K562 (cell line): Measurements from ENCODE around the gene GALK2. TPM values are rescaled to one million over a fixed set of nuclear protein-coding genes. Genes with fewer than 3 reads are reported as not detected.

Source experiments
- ATAC-seq: fragments of 200-7000 bp; cut with Tn5 transposase; 3 replicates; pipeline ENCODE4 v1.9.1; 2020; ENCODE audit warnings: moderate library complexity
- BruUV-seq: library from RNA; stranded (reverse); fragments of 400-500 nt; replicated peaks from 2 replicates; lab custom pipeline; 2021; lab: Mats Ljungman, UMichigan
- CTCF ChIA-PET: fragments of 300-600 bp; formaldehyde crosslinking; extraction: SDS; loops from one replicate; lab custom pipeline; 2021; ENCODE audit warnings: low intra/inter-chr PET ratio; lab: Yijun Ruan, JAX
- POLR2A ChIA-PET: fragments of 300-600, 350-650 bp; sonication (Branson Sonifier 250); formaldehyde crosslinking; extraction: SDS; loops from one replicate; lab custom pipeline; 2021; ENCODE audit warnings: antibody characterized with exemption, inconsistent platforms; lab: Yijun Ruan, JAX
- DNase-seq, 4 experiments: peaks; one replicate each; pipeline versions ENCODE4 v3.0.0 to v3.0.0-alpha.2; 2011 to 2018; ENCODE audit warnings: low spot score in 3 of 4, mixed read lengths in 3 of 4; ENCODE audit errors: extremely low read depth in 1 of 4
- FAIRE-seq: peaks from 2 replicates; lab custom pipeline; 2011; peaks lifted over from hg19 to GRCh38; lab: Jason Lieb, UNC
- H2AFZ ChIP-seq: 2 replicates; pipeline ENCODE4 v1.6.0; 2011; ENCODE audit warnings: low read depth, low read length, control low read depth, inconsistent platforms
- H3K27ac ChIP-seq: fragments of 200-600 bp; 3 replicates; pipeline ENCODE4 v1.8.0; 2011; ENCODE audit warnings: low read depth, mild to moderate bottlenecking, control low read depth, inconsistent platforms, low read length, moderate library complexity, mixed read lengths; ENCODE audit errors: extremely low read depth
- H3K27me3 ChIP-seq, 2 experiments: fragments of 300-600 bp in 1 of 2; 2 replicates in 1 of 2; 3 replicates in 1 of 2; pipeline versions ENCODE4 v1.6.0 to v1.8.0; 2011; ENCODE audit warnings: inconsistent platforms in 2 of 2, low read length in 2 of 2, mild to moderate bottlenecking in 1 of 2, mixed read lengths in 1 of 2, moderate library complexity in 1 of 2; ENCODE audit not compliant: control insufficient read depth in 2 of 2, insufficient read depth in 2 of 2
- H3K36me3 ChIP-seq: fragments of 300-600 bp; 3 replicates; pipeline ENCODE4 v1.8.0; 2011; ENCODE audit warnings: mild to moderate bottlenecking, low read length, inconsistent platforms; ENCODE audit not compliant: control insufficient read depth, insufficient read depth
- H3K4me1 ChIP-seq, 2 experiments: fragments of 200-600 bp in 1 of 2; replicated peaks in 1 of 2; 2 replicates in 1 of 2; 3 replicates in 1 of 2; pipeline versions ENCODE4 v1.5.1 to v1.8.0; 2011; ENCODE audit warnings: inconsistent platforms in 2 of 2, low read length in 2 of 2, mild to moderate bottlenecking in 1 of 2, mixed read lengths in 1 of 2, moderate library complexity in 1 of 2; ENCODE audit not compliant: control insufficient read depth in 2 of 2, insufficient read depth in 2 of 2
- H3K4me2 ChIP-seq: 2 replicates; pipeline ENCODE4 v1.6.1; 2011; ENCODE audit warnings: low read length, control low read depth, inconsistent platforms, mixed read lengths; ENCODE audit not compliant: insufficient read depth
- H3K4me3 ChIP-seq: fragments of 200-600 bp; sonication (generic), shearing (Covaris generic); 2 replicates; pipeline ENCODE4 v1.5.1; 2016; ENCODE audit warnings: control low read depth, inconsistent platforms
- H3K79me2 ChIP-seq: fragments of 200-600 bp; 3 replicates; pipeline ENCODE4 v1.8.0; 2011; ENCODE audit warnings: low read length, inconsistent platforms; ENCODE audit not compliant: control insufficient read depth, insufficient read depth
- H3K9ac ChIP-seq, 2 experiments: 2 replicates each; pipeline versions ENCODE4 v1.6.0 to v1.6.1; 2011; ENCODE audit warnings: low read depth in 2 of 2, low read length in 2 of 2, control low read depth in 1 of 2, inconsistent platforms in 1 of 2, mild to moderate bottlenecking in 1 of 2, mixed read lengths in 1 of 2; ENCODE audit not compliant: insufficient read depth in 1 of 2
- H3K9me1 ChIP-seq: one replicate; pipeline ENCODE4 v1.6.0; 2011; ENCODE audit warnings: inconsistent platforms, mild to moderate bottlenecking, low read length, moderate library complexity; ENCODE audit not compliant: control insufficient read depth, insufficient read depth
- H3K9me3 ChIP-seq: replicated peaks from 2 replicates; pipeline ENCODE4 v1.5.1; 2011; ENCODE audit warnings: low read depth, low read length, inconsistent platforms; ENCODE audit not compliant: control insufficient read depth, insufficient read depth
- H4K20me1 ChIP-seq: replicated peaks from 2 replicates; pipeline ENCODE4 v1.6.1; 2011; ENCODE audit warnings: low read length, inconsistent platforms, mixed read lengths; ENCODE audit not compliant: control insufficient read depth, insufficient read depth
- ARID4B ChIP-seq: sonication (generic); formaldehyde crosslinking; IDR thresholded peaks from 2 replicates; pipeline ENCODE4 v1.8.0; 2022; ENCODE audit warnings: mild to moderate bottlenecking, missing genetic modification reagents
- CHD1 ChIP-seq: fragments of 200-600 bp; sonication (generic); IDR thresholded peaks from one replicate; pipeline ENCODE4 v1.6.1; 2012; ENCODE audit warnings: mild to moderate bottlenecking, moderate library complexity, low read length, inconsistent platforms
- EGR1 ChIP-seq: fragments of 450-650 bp; conservative IDR thresholded peaks from 2 replicates; pipeline ENCODE4 v1.6.1; 2017; ENCODE audit warnings: mild to moderate bottlenecking
- HDGF ChIP-seq: fragments of 450-650 bp; IDR thresholded peaks from 2 replicates; pipeline ENCODE4 v1.6.1; 2016
- HINFP ChIP-seq: fragments of 450-650 bp; conservative IDR thresholded peaks from 2 replicates; pipeline ENCODE4 v1.6.1; 2016; ENCODE audit warnings: missing genetic modification characterization, low read depth, mild to moderate bottlenecking, control low read depth, missing compliant biosample characterization
- HMG20A ChIP-seq: fragments of 450-650 bp; formaldehyde crosslinking; conservative IDR thresholded peaks from 2 replicates; pipeline ENCODE4 v1.4.0; 2020; ENCODE audit warnings: mild to moderate bottlenecking, mixed read lengths
- HOXB6 ChIP-seq: fragments of 250-450 bp; sonication (Bioruptor Pico); IDR thresholded peaks from 2 replicates; pipeline ENCODE4 v1.5.1; 2022; ENCODE audit warnings: mild to moderate bottlenecking, borderline replicate concordance
- KAT2B ChIP-seq: IDR thresholded peaks from one replicate; pipeline ENCODE4 v1.6.1; 2012; ENCODE audit warnings: low read depth, mild to moderate bottlenecking, control low read depth, inconsistent platforms, low read length, moderate library complexity
- TBP ChIP-seq: optimal IDR thresholded peaks from 2 replicates; pipeline ENCODE3; 2011; ENCODE audit warnings: low read depth, low read length, improper control_type of control experiment
- ZEB2 ChIP-seq: fragments of 450-650 bp; IDR thresholded peaks from 2 replicates; pipeline ENCODE4 v1.6.1; 2016
- ZNF436 ChIP-seq: fragments of 250-450, 450-650 bp; sonication (Bioruptor Pico); formaldehyde crosslinking; IDR thresholded peaks from 2 replicates; pipeline ENCODE4 v1.7.0; 2020; ENCODE audit warnings: mild to moderate bottlenecking
- WGBS: fragments of 100-300 bp; shearing (Covaris generic); methylation state at CpG from one replicate; pipeline ENCODE4 v1.1.6; 2016; ENCODE audit warnings: low coverage, mixed read lengths; ENCODE audit not compliant: insufficient coverage; ENCODE audit errors: missing lambda C conversion rate; 5-methylcytosine and 5-hydroxymethylcytosine counted together
- in situ Hi-C: fragments of 300-500 bp; cut with MboI; formaldehyde crosslinking; loops from 4 replicates; pipeline ENCODE4 v1.15.0; 2018; ENCODE audit warnings: inconsistent platforms, mixed read lengths
- intact Hi-C: fragments of 100-400 bp; cut with micrococcal nuclease; formaldehyde crosslinking; loops from 2 replicates; pipeline ENCODE4 v1.14.2; 2022
- polyA plus RNA-seq, 8 experiments: library from polyadenylated mRNA; depleted of rRNA in 4 of 8; stranded (reverse) in 5 of 8; unstranded in 3 of 8; fragments of >200 nt; fragmentation: Nextera tagmentation in 2 of 8; fragmentation: Illumina TruSeq in 1 of 8; extraction: Ambion mirVana in 2 of 8; extraction: Trizol in 1 of 8; gene quantifications; 2 replicates each; pipeline versions ENCODE4 v1.2.1 to v1.2.3, GENCODE V29; 2011 to 2014; ENCODE audit warnings: inconsistent platforms in 1 of 8, missing spikeins in 1 of 8
- total RNA-seq, 7 experiments: library from RNA; depleted of rRNA in 6 of 7; stranded (reverse); fragments of >200 nt in 6 of 7; fragmentation: Illumina TruSeq in 2 of 7; extraction: Trizol in 2 of 7; gene quantifications; 2 replicates each; pipeline versions ENCODE4 v1.2.1 to v1.2.3, GENCODE V29; 2011 to 2021; ENCODE audit warnings: low replicate concordance in 1 of 7

The GALK2 gene
- total and polyA plus RNA-seq, 9 of the 15 experiments (the other 6 are each of a cell fraction or from before 2014, with no cell fraction given), result 32.8 to 82.0 (median 54.4) TPM

DNA sequence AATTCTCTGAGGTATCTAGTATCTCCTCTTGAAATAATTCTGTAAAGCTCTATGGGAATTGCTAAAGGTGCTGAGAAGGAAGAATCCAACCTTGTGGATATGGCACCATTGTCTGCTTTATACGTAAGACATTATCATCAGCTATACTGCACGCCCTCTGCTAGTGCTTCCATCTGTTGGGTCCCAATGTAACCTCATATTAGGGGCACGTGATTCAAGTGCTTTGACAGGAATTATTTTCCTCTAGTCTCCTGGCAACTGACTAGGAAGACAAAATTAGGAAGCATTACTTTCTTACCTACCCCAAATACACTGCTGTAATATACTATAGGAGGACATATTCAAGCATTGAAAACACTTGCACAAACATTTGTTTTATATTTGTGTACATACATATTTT is 38.6 kb upstream of the GALK2 start:
- Histone ChIP-seq H3K9me3 (no peaks in the 10 kb centered on the region; the same call in 1 of the 2 replicates), H3K79me2 (0 out of 3 replicates have a peak, but pooled peaks cover 3% of the 10 kb centered on the region), H3K9ac (no peak overlapping the region), H3K36me3 (peaks cover 98% of the 10 kb centered on the region), H3K4me2 (no peak overlapping the region), H3K4me1 (no peaks in the 10 kb centered on the region), H2AFZ (no peak overlapping the region), H3K4me3 (no peak overlapping the region), H3K9me1 (no peaks in the 10 kb centered on the region), H4K20me1 (no peaks in the 10 kb centered on the region), H3K27me3 (no peaks in the 10 kb centered on the region), H3K27ac (no peak overlapping the region)
- in situ Hi-C loops (no loop called here), intact Hi-C loops (no loop called here)
- no peak for DNase-seq
- 64% methylated on average over 3 of the region's 3 CpGs for WGBS
- no peak for ATAC-seq
- CTCF ChIA-PET, result no interaction called here
- POLR2A ChIA-PET, result interaction anchor here (0.7 to 0.8 kb wide), 2 partner anchors 9 to 39 kb away, joined by 3 to 4 read pairs; partner anchors contain the start of gene GALK2
- TF ChIP-seq HINFP (no peak), EGR1 (no peak)
- no peak for FAIRE-seq
- no TSS peak for BruUV-seq

- no peaks in the 10 kb centered on the region for H3K27me3 ChIP-seq
- CTCF ChIA-PET, result no interaction called here
- H3K9me3 ChIP-seq, result no peaks in the 10 kb centered on the region
- 84% methylated on average over 5 of the region's 5 CpGs for WGBS
- no peaks in the 10 kb centered on the region for H4K20me1 ChIP-seq
- intact Hi-C loops, result no loop called here
- H3K4me2 ChIP-seq, result no peak overlapping the region
- H3K9ac ChIP-seq, result no peak overlapping the region
- no peak overlapping the region for H3K4me3 ChIP-seq
- BruUV-seq, result no TSS peak
- H3K27ac ChIP-seq, result no peak overlapping the region
- POLR2A ChIA-PET, result no interaction called here
- in situ Hi-C loops, result no loop called here
- DNase-seq (no peak), ATAC-seq (no peak), FAIRE-seq (no peak)
- 0 out of 3 replicates have a peak, but pooled peaks cover 6% of the 10 kb centered on the region for H3K79me2 ChIP-seq
- H3K9me1 ChIP-seq, result no peaks in the 10 kb centered on the region
- no peaks in the 10 kb centered on the region for H3K4me1 ChIP-seq
- peaks cover 95% of the 10 kb centered on the region for H3K36me3 ChIP-seq
- no peak overlapping the region for H2AFZ ChIP-seq
- TF ChIP-seq CHD1, result no peak
- TF ChIP-seq KAT2B, result no peak
- TF ChIP-seq ZNF436 (CRISPR knock-in tag), result no peak
- no peak for TF ChIP-seq TBP
- TF ChIP-seq HOXB6 (CRISPR knock-in tag), result no peak
- no peak for TF ChIP-seq HDGF
- TF ChIP-seq HMG20A (CRISPR knock-in tag), result no peak
- no peak for TF ChIP-seq ZEB2
- TF ChIP-seq ARID4B (CRISPR knock-in tag), result no peak
Observed at GRCh38 chr15:49134683-49135341, 35.2 kb upstream of the GALK2 start.
